Pancreas (tissue), 10 donors: Measurements from ENCODE around the gene TMEM205. TPM values are rescaled to one million over a fixed set of nuclear protein-coding genes. Genes with fewer than 3 reads are reported as not detected.

Source experiments
- ATAC-seq, 4 donors: fragments of 200-7000 bp; cut with Tn5 transposase; one replicate each; pipeline versions ENCODE4 v1.8.0 to v1.9.1; 2020; ENCODE audit warnings: mild to moderate bottlenecking in 4 of 4, moderate library complexity in 4 of 4
- DNase-seq, 6 donors: peaks; one replicate each; pipeline ENCODE4 v3.0.0-alpha.2; 2020
- FAIRE-seq: peaks from 2 replicates; lab custom pipeline; 2012; peaks lifted over from hg19 to GRCh38; lab: Jason Lieb, UNC
- H3K27ac ChIP-seq, 4 donors: fragments of 200-600 bp; sonication (generic); 1 replicate in 3 of 4; 2 replicates in 1 of 4; pipeline versions ENCODE4 v1.5.0 to v1.8.0; 2020
- H3K27me3 ChIP-seq, 4 donors: fragments of 200-600 bp; one replicate each; pipeline ENCODE4 v1.8.0; 2021
- H3K36me3 ChIP-seq, 3 donors: fragments of 200-600 bp; sonication (generic) in 1 of 3; one replicate each; pipeline versions ENCODE4 v1.5.0 to v1.8.0; 2020 to 2021
- H3K4me1 ChIP-seq, 3 donors: fragments of 200-600 bp; one replicate each; pipeline ENCODE4 v1.8.0; 2021
- H3K4me3 ChIP-seq, 4 donors: fragments of 200-600 bp; sonication (generic) in 2 of 4; one replicate each; pipeline versions ENCODE4 v1.5.0 to v1.8.0; 2020 to 2021
- H3K9me3 ChIP-seq, 4 donors: fragments of 200-600 bp; one replicate each; pipeline ENCODE4 v1.8.0; 2021
- WGBS, 2 donors: extraction: QIAGEN DNeasy Blood & Tissue Kit; methylation state at CpG; one replicate each; pipeline ENCODE4 v1.1.7; 2013; 5-methylcytosine and 5-hydroxymethylcytosine counted together
- intact Hi-C, 3 donors: fragments of 100-400 bp; cut with DNase I; formaldehyde crosslinking; loops; one replicate each; pipeline versions ENCODE4 v1.11.1 to v1.14.2; 2022
- polyA plus RNA-seq, 2 donors: library from polyadenylated mRNA; stranded (reverse); fragments of 200-250 nt; gene quantifications; one replicate each; pipeline ENCODE4 v1.2.3, GENCODE V29; 2013
- total RNA-seq, 6 donors: library from RNA; stranded (reverse); fragmentation: NEBNext Ultra II Directional in 4 of 6; extraction: Animal tissue kit (Norgen Biotek cat#: 25700) in 4 of 6; gene quantifications; one replicate each; pipeline versions ENCODE4 v1.2.1 to v1.2.4, GENCODE V29; 2021 to 2023
- TF ChIP-seq, protein P1 (sequence below), 4 donors: fragments of 200-600 bp; sonication (generic) in 3 of 4; IDR thresholded peaks; one replicate each; pipeline versions ENCODE4 v1.5.0 to v1.8.0; 2021; ENCODE audit warnings: antibody characterized with exemption in 4 of 4
- donor health status: healthy with polysubstance abuse.
- donor health status: DM: no; HTN: no; CAD: no; lungs with moderate emphysema.
- donor health status: DM: no; HTN: no; CAD: no.
- donor health status: control.
- donor health status: control.
- donor health status: Bipolar disorder and iron deficiency.
- donor health status: DM: yes; HTN: yes; CAD: no.
- donor health status: DM: no; HTN: no; CAD: no.
- donor health status: DM: no; HTN: no; CAD: no.
- donor health status: DM: yes; HTN: yes; CAD: no.

TMEM205 gene
- total and polyA plus RNA-seq, 8 donors, result 41.4 to 175 (median 57.9) TPM

DNA sequence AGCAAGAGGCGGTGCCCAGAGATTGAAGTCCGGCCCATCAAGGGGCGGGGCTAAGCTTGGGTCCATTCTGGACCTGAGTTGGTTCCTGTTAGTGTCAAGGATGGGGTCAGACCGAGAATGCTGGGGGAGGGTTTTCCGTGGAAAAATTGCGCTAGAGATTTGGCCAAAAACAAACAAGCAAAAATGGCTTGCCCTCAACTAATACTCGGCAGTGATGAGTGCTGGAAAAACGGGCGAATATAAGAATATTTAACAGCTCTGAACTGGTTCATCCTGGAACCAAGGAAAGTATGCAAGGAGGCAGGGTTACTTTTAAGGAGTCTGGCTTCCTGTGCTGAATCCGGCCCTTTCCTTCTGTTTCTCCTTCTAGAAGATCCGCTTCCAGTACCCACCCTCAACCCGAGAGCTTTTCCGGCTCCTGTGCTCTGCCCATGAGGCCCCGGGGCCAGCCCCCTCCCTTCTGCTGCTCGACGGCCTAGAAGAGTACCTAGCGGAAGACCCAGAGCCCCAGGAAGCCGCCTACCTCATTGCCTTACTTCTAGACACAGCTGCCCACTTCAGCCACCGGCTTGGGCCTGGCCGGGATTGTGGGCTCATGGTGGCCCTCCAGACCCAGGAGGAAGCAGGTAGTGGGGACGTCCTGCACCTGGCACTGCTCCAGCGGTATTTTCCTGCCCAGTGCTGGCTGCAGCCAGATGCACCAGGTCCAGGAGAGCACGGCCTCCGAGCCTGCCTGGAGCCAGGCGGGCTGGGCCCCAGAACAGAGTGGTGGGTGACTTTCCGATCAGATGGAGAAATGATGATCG lies 29.3 kb upstream of the TMEM205 start:
- Histone ChIP-seq H3K36me3 (no peaks in the 10 kb centered on the region), H3K4me3 (peak overlapping the region; percentile 5 to 51 (median 28)), H3K4me1 (peaks cover 4 to 31% (median 5%) of the 10 kb centered on the region in 3 donors), H3K27ac (peak overlapping the region; percentile 54 to 97 (median 69)), H3K27me3 (no peaks in the 10 kb centered on the region), H3K9me3 (no peaks in the 10 kb centered on the region)
- peak; percentile 37 to 85 (median 64) for DNase-seq
- WGBS, 2 donors, result 15 to 17% methylated on average over 27 of the region's 27 CpGs
- TF ChIP-seq, protein P1, sequence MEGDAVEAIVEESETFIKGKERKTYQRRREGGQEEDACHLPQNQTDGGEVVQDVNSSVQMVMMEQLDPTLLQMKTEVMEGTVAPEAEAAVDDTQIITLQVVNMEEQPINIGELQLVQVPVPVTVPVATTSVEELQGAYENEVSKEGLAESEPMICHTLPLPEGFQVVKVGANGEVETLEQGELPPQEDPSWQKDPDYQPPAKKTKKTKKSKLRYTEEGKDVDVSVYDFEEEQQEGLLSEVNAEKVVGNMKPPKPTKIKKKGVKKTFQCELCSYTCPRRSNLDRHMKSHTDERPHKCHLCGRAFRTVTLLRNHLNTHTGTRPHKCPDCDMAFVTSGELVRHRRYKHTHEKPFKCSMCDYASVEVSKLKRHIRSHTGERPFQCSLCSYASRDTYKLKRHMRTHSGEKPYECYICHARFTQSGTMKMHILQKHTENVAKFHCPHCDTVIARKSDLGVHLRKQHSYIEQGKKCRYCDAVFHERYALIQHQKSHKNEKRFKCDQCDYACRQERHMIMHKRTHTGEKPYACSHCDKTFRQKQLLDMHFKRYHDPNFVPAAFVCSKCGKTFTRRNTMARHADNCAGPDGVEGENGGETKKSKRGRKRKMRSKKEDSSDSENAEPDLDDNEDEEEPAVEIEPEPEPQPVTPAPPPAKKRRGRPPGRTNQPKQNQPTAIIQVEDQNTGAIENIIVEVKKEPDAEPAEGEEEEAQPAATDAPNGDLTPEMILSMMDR (IDR thresholded peaks at IDR 0.05), result no peak
- FAIRE-seq, result no peak
- peak in 2 of 4 donors; percentile 1 to 4 for ATAC-seq
- intact Hi-C loops, result no loop called here

DNA sequence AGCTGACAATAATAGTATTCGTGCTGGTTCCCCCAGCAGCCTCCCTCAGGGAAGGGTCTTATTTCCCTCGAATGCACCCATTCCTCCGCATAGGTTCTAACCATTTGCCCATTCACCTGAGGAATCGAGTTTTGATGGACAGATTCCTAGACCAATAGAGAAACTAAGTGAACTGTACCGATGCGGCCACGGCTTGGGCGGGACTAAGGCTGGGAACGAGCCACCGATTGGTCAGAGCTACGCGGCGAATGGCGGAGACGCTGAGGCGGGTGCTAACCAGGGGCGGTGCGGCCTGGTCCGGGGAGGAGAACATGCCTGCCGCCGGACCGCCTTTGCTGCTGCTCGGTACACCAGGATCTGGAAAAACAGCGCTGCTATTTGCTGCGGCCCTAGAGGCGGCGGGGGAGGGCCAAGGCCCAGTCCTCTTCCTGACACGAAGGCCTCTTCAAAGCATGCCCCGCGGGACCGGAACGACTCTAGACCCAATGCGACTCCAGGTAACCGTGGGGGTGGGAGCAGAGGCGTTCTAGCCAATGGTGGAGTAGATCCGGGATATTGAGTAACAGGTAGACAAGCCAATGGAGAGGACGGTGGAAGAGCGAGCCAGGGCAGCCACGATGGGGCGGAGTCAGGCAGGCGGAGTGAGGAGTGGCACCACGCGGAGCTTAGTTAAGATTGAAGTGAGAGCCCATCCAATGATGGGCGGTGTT lies 28.5 kb upstream of the TMEM205 start, which contains the start of gene SWSAP1:
SWSAP1 (plus strand) TSS at position 234 of the 710 bp plus-strand sequence; CDS start at position 249, 15 bp downstream.
- intact Hi-C loops, result no loop called here
- DNase-seq, result peak; percentile 95 to 99 (median 99)
- no peaks in the 10 kb centered on the region for H3K9me3 ChIP-seq
- H3K27me3 ChIP-seq, result no peaks in the 10 kb centered on the region
- TF ChIP-seq, protein P1 (IDR thresholded peaks at IDR 0.05), result no peak
- ATAC-seq, result peak; percentile 92 to 94 (median 92)
- WGBS, 2 donors, result 0% methylated on average over 44 of the region's 44 CpGs
- H3K27ac ChIP-seq, result peak within 1 kb of the TSS; percentile 79 to 97 (median 93)
- H3K36me3 ChIP-seq, result no peaks in the 10 kb centered on the region
- FAIRE-seq, result peak; percentile 94
- H3K4me1 ChIP-seq, result peaks cover 4 to 28% (median 5%) of the 10 kb centered on the region in 3 donors
- peak within 1 kb of the TSS; percentile 33 to 51 (median 46) for H3K4me3 ChIP-seq

DNA sequence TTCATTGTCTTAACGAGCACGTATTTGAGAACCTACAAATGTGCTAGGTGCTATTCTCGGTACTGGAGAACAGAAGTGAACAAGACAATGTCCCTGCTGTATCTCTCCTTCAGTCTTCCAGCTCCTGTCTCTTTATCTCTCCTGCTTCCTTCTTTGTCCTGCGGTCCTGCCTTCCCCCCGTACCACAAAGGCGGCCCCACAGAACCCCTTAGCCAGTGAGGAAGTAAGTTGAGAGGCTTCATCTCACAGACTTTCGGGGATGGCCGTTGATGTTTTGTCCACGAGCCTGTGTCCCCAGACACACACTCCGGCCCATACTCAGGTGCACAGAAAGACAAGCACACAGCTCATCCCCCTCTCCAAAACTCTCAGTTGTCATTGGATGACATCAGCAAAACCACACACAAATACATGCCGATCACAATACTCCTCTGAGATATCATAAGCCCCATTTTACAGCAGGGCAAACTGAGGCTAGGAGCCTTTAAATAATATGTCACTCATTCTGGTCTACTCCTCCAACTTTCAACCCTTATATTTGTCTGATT lies 27.9 kb upstream of the TMEM205 start:
- H3K36me3 ChIP-seq, result no peaks in the 10 kb centered on the region
- TF ChIP-seq, protein P1 (IDR thresholded peaks at IDR 0.05), result no peak
- peak overlapping the region; percentile 33 to 51 (median 46) for H3K4me3 ChIP-seq
- DNase-seq, result peak in 1 of 6 donors; percentile 22
- FAIRE-seq, result no peak
- H3K4me1 ChIP-seq, result peaks cover 4 to 28% (median 5%) of the 10 kb centered on the region in 3 donors
- ATAC-seq, result no peak
- H3K9me3 ChIP-seq, result no peaks in the 10 kb centered on the region
- 37 to 41% methylated on average over 11 of the region's 11 CpGs for WGBS, 2 donors
- H3K27ac ChIP-seq, result peak overlapping the region; percentile 79 to 97 (median 93)
- H3K27me3 ChIP-seq, result no peaks in the 10 kb centered on the region
- intact Hi-C loops, result no loop called here

DNA sequence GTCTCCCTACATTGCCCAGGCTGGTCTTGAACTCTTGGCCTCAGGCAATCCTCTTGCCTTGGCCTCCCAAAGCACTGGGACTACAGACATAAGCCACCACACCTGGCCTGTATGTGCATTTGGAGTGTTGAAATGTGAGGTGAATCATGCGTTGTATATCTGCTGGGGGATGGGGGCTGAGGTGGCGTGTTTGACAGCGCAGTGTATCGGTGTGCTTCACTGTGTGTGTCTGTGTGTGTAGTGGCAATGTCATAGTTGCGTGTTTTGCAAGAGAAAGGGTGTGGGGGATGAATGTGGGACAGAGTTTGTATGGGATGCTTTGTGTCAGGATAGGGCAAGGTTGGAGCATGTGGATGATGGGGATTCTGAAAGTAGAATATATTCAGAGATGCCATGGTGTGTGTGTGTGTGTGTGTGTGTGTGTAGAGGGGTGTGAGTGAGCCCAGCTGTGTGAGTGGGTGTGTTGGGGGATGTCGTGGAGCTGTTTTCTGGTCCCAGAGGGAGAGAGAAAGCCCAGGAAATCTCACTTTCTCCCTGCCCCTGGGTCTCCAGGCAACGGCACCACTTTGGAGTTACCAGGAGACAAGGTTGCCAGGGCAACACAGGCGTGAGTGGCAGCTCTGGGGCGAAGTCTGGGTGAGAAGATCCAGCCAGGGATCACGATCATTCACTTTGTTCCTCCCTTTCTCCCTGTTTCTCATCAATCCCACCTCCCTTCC lies 27.3 kb upstream of the TMEM205 start:
- Histone ChIP-seq H3K9me3 (no peaks in the 10 kb centered on the region), H3K27ac (peak overlapping the region in 1 of 4 donors; percentile 79), H3K36me3 (no peaks in the 10 kb centered on the region), H3K27me3 (no peaks in the 10 kb centered on the region), H3K4me1 (peaks cover 4 to 23% (median 5%) of the 10 kb centered on the region in 3 donors), H3K4me3 (no peak overlapping the region)
- TF ChIP-seq, protein P1 (IDR thresholded peaks at IDR 0.05), result no peak
- intact Hi-C loops, result no loop called here
- 53 to 55% methylated on average over 10 of the region's 10 CpGs for WGBS, 2 donors
- peak in 2 of 6 donors; percentile 35 to 39 for DNase-seq
- FAIRE-seq, result no peak
- ATAC-seq, result peak in 1 of 4 donors; percentile 20
